ENCODE results near the gene RFX8. TPM values are rescaled to one million over a fixed set of nuclear protein-coding genes. Genes with fewer than 3 reads are reported as not detected.

RFX8 gene
- total and polyA plus RNA-seq, 2 of the 4 experiments (the other 2 are of a cell fraction): 2.9 to 5.3 TPM

- WGBS, 2 experiments (ENCODE audit: extremely low coverage in 2 of 2, insufficient read length in 1 of 2): 1% methylated on average over 50 of the region's 79 CpGs; no CpG with 5 or more reads in 1 of the 2 experiments
- Histone ChIP-seq H3K56ac (ENCODE audit: extremely low read depth, insufficient read depth, low read length) (no peak within 1 kb of the TSS), H4K8ac (ENCODE audit: low read depth in 2 of 2, low read length in 2 of 2) (no peak within 1 kb of the TSS), H2BK20ac (ENCODE audit: low read depth, low read length) (no peak within 1 kb of the TSS), H2AK9ac (replicated peaks; ENCODE audit: low read depth, low read length, poor library complexity) (peak within 1 kb of the TSS; percentile 76), H3K4me2 (ENCODE audit: low read depth, low read length) (peak within 1 kb of the TSS; percentile 76), H4K91ac (ENCODE audit: insufficient read depth, low read depth, low read length) (no peak within 1 kb of the TSS), H3K4me1 (ENCODE audit: control insufficient read depth, insufficient read depth, low read length) (peaks cover 6% of the 10 kb centered on the region; the same call in 1 of the 2 replicates), H3K9me3 (ENCODE audit: control insufficient read depth, insufficient read depth, low read length) (no peaks in the 10 kb centered on the region), H3K4ac (ENCODE audit: low read depth, low read length) (no peak within 1 kb of the TSS), H2AFZ (replicated peaks; ENCODE audit: low read length, poor library complexity) (peak within 1 kb of the TSS; percentile 92), H3K18ac (ENCODE audit: low read depth, low read length) (no peak within 1 kb of the TSS), H4K20me1 (ENCODE audit: insufficient read depth, low read length) (no peaks in the 10 kb centered on the region), H2BK15ac (ENCODE audit: low read depth, low read length) (no peak within 1 kb of the TSS), H3K27ac (ENCODE audit: insufficient read depth, low read length) (no peak within 1 kb of the TSS), H3K4me3 (ENCODE audit: insufficient read depth, low read depth, low read length) (peak within 1 kb of the TSS; percentile 45), H3K9me1 (ENCODE audit: insufficient read depth, low read length) (no peaks in the 10 kb centered on the region), H2BK120ac (ENCODE audit: low read depth, low read length) (no peak within 1 kb of the TSS), H2BK5ac (ENCODE audit: low read depth, low read length, poor library complexity, severe bottlenecking) (no peak within 1 kb of the TSS), H4K5ac (ENCODE audit: low read depth, low read length) (no peak within 1 kb of the TSS), H3K27me3 (ENCODE audit: control insufficient read depth, insufficient read depth, low read length) (peaks cover 37% of the 10 kb centered on the region), H2AK5ac (ENCODE audit: low read depth, low read length) (no peak within 1 kb of the TSS), H3K79me1 (ENCODE audit: low read depth in 1 of 2, low read length in 2 of 2) (no peaks in the 10 kb centered on the region), H3K9ac (ENCODE audit: low read depth, low read length) (no peak within 1 kb of the TSS), H3K23ac (ENCODE audit: low read depth, low read length) (peak within 1 kb of the TSS; percentile 41), H3K36me3 (ENCODE audit: control insufficient read depth, insufficient read depth, low read length) (no peaks in the 10 kb centered on the region), H3K14ac (replicated peaks; ENCODE audit: low read depth, low read length) (no peak within 1 kb of the TSS)
- no TSS peak for BruUV-seq (replicated peaks)
- ATAC-seq (ENCODE audit: low read depth): peak; percentile 97
- POLR2A ChIA-PET (ENCODE audit: unreplicated experiment): interaction anchor here (0.7 kb wide), 1 partner anchor 18 kb away, joined by 5 read pairs; no protein-coding TSS in a partner anchor
- in situ Hi-C loops (cut with MboI; ENCODE audit: low sequenced_read_pairs) (no loop called here), dilution Hi-C loops (cut with HindIII; ENCODE audit: low sequenced_read_pairs, unreplicated experiment) (no loop called here), intact Hi-C loops (cut with micrococcal nuclease) (no loop called here)
- TF ChIP-seq RAD21 (IDR thresholded peaks at IDR 0.05; ENCODE audit: low read length): peak; percentile 35
- 0 out of 2 replicates have a peak, but pooled peaks have one; percentile 42 for TF ChIP-seq MXI1 (IDR thresholded peaks at IDR 0.05; ENCODE audit: borderline replicate concordance, low read depth, low read length)
- peak; percentile 38 for TF ChIP-seq SMC3 (IDR thresholded peaks at IDR 0.05; ENCODE audit: low read depth, low read length)
- no peak for TF ChIP-seq ELK1 (IDR thresholded peaks at IDR 0.05; ENCODE audit: borderline replicate concordance, low read depth, low read length)
- TF ChIP-seq BHLHE40 (IDR thresholded peaks at IDR 0.05; ENCODE audit: low read depth, low read length): peak; percentile 16; the same call in 1 of the 2 replicates
- peak; percentile 61 for TF ChIP-seq CTCF (conservative IDR thresholded peaks at IDR 0.05; ENCODE audit: low read depth, low read length)
- no peak for TF ChIP-seq CHD1 (IDR thresholded peaks at IDR 0.05; ENCODE audit: low read depth, low read length)
- peak; percentile 55 for DNase-seq
- CTCF ChIA-PET: interaction anchor here (0.6 to 2.5 kb wide), 10 partner anchors 9 to 308 kb away, joined by 3 to 8 read pairs (median 4); partner anchors contain the start of gene RFX8
Measured at GRCh38 chr2:101387151-101387834, 87.6 kb downstream of the RFX8 start, which contains the start of gene CREG2. Gene CREG2 (minus strand): TSS chr2:101387503. CDS start chr2:101387457, 46 bp downstream.

Measured in IMR-90 (cell line).